ENCODE measurements around the gene TPSD1. TPM values are rescaled to one million over a fixed set of nuclear protein-coding genes. Genes with fewer than 3 reads are reported as not detected.
"Not testable (repeated sequence)": the region's sequence is repeated elsewhere in the genome, so short reads cannot be mapped to it uniquely, and the experiment has no call there.

The TPSD1 gene
- total and polyA plus RNA-seq, 9 of the 15 experiments (the other 6 are each of a cell fraction or from before 2014, with no cell fraction given), result not detected

GRCh38 chr16:1292208-1292607 is 36.3 kb downstream of the TPSD1 start:
- H3K9me1 ChIP-seq (ENCODE audit: control insufficient read depth, insufficient read depth, low read length); FAIRE-seq; H3K9ac ChIP-seq (ENCODE audit: insufficient read depth in 1 of 2, low read depth in 2 of 2, low read length in 2 of 2); H3K4me3 ChIP-seq; H3K79me2 ChIP-seq (ENCODE audit: control insufficient read depth, insufficient read depth, low read length); ATAC-seq; in situ Hi-C loops (cut with MboI); CTCF ChIA-PET (ENCODE audit: low intra/inter-chr PET ratio); DNase-seq (ENCODE audit: extremely low read depth in 1 of 4, low spot score in 3 of 4); H4K20me1 ChIP-seq (replicated peaks; ENCODE audit: control insufficient read depth, insufficient read depth, low read length); BruUV-seq (replicated peaks); H3K36me3 ChIP-seq (ENCODE audit: control insufficient read depth, insufficient read depth, low read length); H3K27ac ChIP-seq (ENCODE audit: extremely low read depth, low read depth, low read length); H2AFZ ChIP-seq (ENCODE audit: low read depth, low read length); H3K9me3 ChIP-seq (replicated peaks; ENCODE audit: control insufficient read depth, insufficient read depth, low read depth, low read length); H3K4me2 ChIP-seq (ENCODE audit: insufficient read depth, low read length): not testable (repeated sequence)
- 17% methylated on average over 2 of the region's 6 CpGs for WGBS (ENCODE audit: insufficient coverage, low coverage, missing lambda C conversion rate)
- H3K4me1 ChIP-seq (replicated peaks in 1 of 2; ENCODE audit: control insufficient read depth in 2 of 2, insufficient read depth in 2 of 2, low read length in 2 of 2), result peaks cover 27 to 41% of the 10 kb centered on the region in 2 experiments
- POLR2A ChIA-PET, result interaction anchor here (0.6 to 1.6 kb wide), 3 partner anchors 9 to 624 kb away, joined by 3 to 4 read pairs (median 3); partner anchors contain the start of gene RHOT2
- H3K27me3 ChIP-seq (ENCODE audit: control insufficient read depth in 2 of 2, insufficient read depth in 2 of 2, low read length in 2 of 2), result peaks cover 11 to 22% of the 10 kb centered on the region in 2 experiments; a peak in 4 of 5 replicates
- intact Hi-C loops (cut with micrococcal nuclease), result loop anchor here (10.0 kb wide), 1 partner anchor 53 kb away; no protein-coding TSS in a partner anchor

GRCh38 chr16:1292808-1293207 is 36.9 kb downstream of the TPSD1 start:
- FAIRE-seq; BruUV-seq (replicated peaks); H3K4me2 ChIP-seq (ENCODE audit: insufficient read depth, low read length); H2AFZ ChIP-seq (ENCODE audit: low read depth, low read length); DNase-seq (ENCODE audit: extremely low read depth in 1 of 4, low spot score in 3 of 4); H3K9me3 ChIP-seq (replicated peaks; ENCODE audit: control insufficient read depth, insufficient read depth, low read depth, low read length); H4K20me1 ChIP-seq (replicated peaks; ENCODE audit: control insufficient read depth, insufficient read depth, low read length); H3K36me3 ChIP-seq (ENCODE audit: control insufficient read depth, insufficient read depth, low read length); H3K27ac ChIP-seq (ENCODE audit: extremely low read depth, low read depth, low read length); CTCF ChIA-PET (ENCODE audit: low intra/inter-chr PET ratio); ATAC-seq; H3K79me2 ChIP-seq (ENCODE audit: control insufficient read depth, insufficient read depth, low read length); H3K9ac ChIP-seq (ENCODE audit: insufficient read depth in 1 of 2, low read depth in 2 of 2, low read length in 2 of 2); H3K4me3 ChIP-seq; H3K9me1 ChIP-seq (ENCODE audit: control insufficient read depth, insufficient read depth, low read length); in situ Hi-C loops (cut with MboI); TF ChIP-seq ATF3 (CRISPR knock-in tag; conservative IDR thresholded peaks at IDR 0.05); JUND (tag; IDR thresholded peaks at IDR 0.05; ENCODE audit: borderline replicate concordance, low read depth, low read length): not testable (repeated sequence)
- Histone ChIP-seq H3K27me3 (ENCODE audit: control insufficient read depth in 2 of 2, insufficient read depth in 2 of 2, low read length in 2 of 2) (peaks cover 9 to 16% of the 10 kb centered on the region in 2 experiments; a peak in 4 of 5 replicates), H3K4me1 (replicated peaks in 1 of 2; ENCODE audit: control insufficient read depth in 2 of 2, insufficient read depth in 2 of 2, low read length in 2 of 2) (peaks cover 30 to 43% of the 10 kb centered on the region in 2 experiments)
- TF ChIP-seq ATF3 (IDR thresholded peaks at IDR 0.05) (peak; percentile 48), KDM1A (IDR thresholded peaks at IDR 0.05) (peak in 1 of 2 experiments; percentile 65; a peak in 2 of 4 replicates), AFF1 (IDR thresholded peaks at IDR 0.05; ENCODE audit: low read depth in 1 of 2, partially characterized antibody in 2 of 2) (peak in 1 of 2 experiments; percentile 21), L3MBTL2 (IDR thresholded peaks at IDR 0.05) (0 out of 2 replicates have a peak, but pooled peaks have one; percentile 14), JUND (IDR thresholded peaks at IDR 0.05; ENCODE audit: borderline replicate concordance, low read depth, low read length) (0 out of 2 replicates have a peak, but pooled peaks have one; percentile 17), BCOR (IDR thresholded peaks at IDR 0.05) (0 out of 2 replicates have a peak, but pooled peaks have one; percentile 17), ADNP (tag; IDR thresholded peaks at IDR 0.05) (peak; percentile 78), FOSL1 (tag; conservative IDR thresholded peaks at IDR 0.05) (peak; percentile 35; the same call in 1 of the 2 replicates)
- WGBS (ENCODE audit: insufficient coverage, low coverage, missing lambda C conversion rate), result 34% methylated on average over 7 of the region's 8 CpGs
- intact Hi-C loops (cut with micrococcal nuclease), result loop anchor here (10.0 kb wide), 1 partner anchor 52 kb away; no protein-coding TSS in a partner anchor
- POLR2A ChIA-PET, result interaction anchor here (0.7 to 1.6 kb wide), 2 partner anchors 9 to 16 kb away, joined by 3 to 4 read pairs; no protein-coding TSS in a partner anchor
